Common myeloid progenitor, CD34-positive (primary cell): ENCODE results near the gene MTFR2.

Experiments used
- CTCF ChIA-PET: fragments of 350-600 bp; sonication (Branson Sonifier 250); formaldehyde crosslinking; loops from one replicate; lab custom pipeline; 2021; ENCODE audit warnings: antibody characterized with exemption; lab: Charles Lee
- POLR2A ChIA-PET: fragments of 350-600 bp; sonication (Branson Sonifier 250); formaldehyde crosslinking; loops from one replicate; lab custom pipeline; 2021; ENCODE audit warnings: antibody characterized with exemption; lab: Charles Lee
- DNase-seq, 3 donors: peaks; one replicate each; pipeline versions ENCODE4 v3.0.0 to v3.0.0-alpha.2; 2013
- H3K27ac ChIP-seq, 2 experiments: 1 replicate in 1 of 2; 2 replicates in 1 of 2; pipeline ENCODE4 v1.7.0; 2013; ENCODE audit warnings: inconsistent platforms in 2 of 2, low read length in 2 of 2, mild to moderate bottlenecking in 2 of 2, low read depth in 1 of 2, moderate library complexity in 1 of 2; ENCODE audit not compliant: severe bottlenecking in 2 of 2, insufficient read depth in 1 of 2, poor library complexity in 1 of 2
- H3K27me3 ChIP-seq, 5 experiments: replicated peaks in 2 of 5; 1 replicate in 3 of 5; 2 replicates in 2 of 5; pipeline versions ENCODE4 v1.6.1 to v1.7.0; 2013; ENCODE audit warnings: low read length in 4 of 5, mild to moderate bottlenecking in 2 of 5, moderate library complexity in 2 of 5, inconsistent platforms in 1 of 5; ENCODE audit not compliant: insufficient read depth in 5 of 5, control insufficient read depth in 4 of 5
- H3K36me3 ChIP-seq, 4 experiments: 1 replicate in 2 of 4; 2 replicates in 2 of 4; pipeline versions ENCODE4 v1.6.1 to v1.7.0; 2013; ENCODE audit warnings: low read length in 3 of 4, control low read depth in 1 of 4, mild to moderate bottlenecking in 1 of 4; ENCODE audit not compliant: control insufficient read depth in 4 of 4, insufficient read depth in 4 of 4
- H3K4me1 ChIP-seq, 4 experiments: 1 replicate in 3 of 4; 2 replicates in 1 of 4; pipeline versions ENCODE4 v1.6.1 to v1.7.1; 2013; ENCODE audit warnings: low read length in 3 of 4, mild to moderate bottlenecking in 3 of 4, control low read depth in 1 of 4, inconsistent platforms in 1 of 4, moderate library complexity in 1 of 4; ENCODE audit not compliant: control insufficient read depth in 4 of 4, insufficient read depth in 4 of 4; ENCODE audit errors: control extremely low read depth in 1 of 4
- H3K4me3 ChIP-seq, 7 experiments: 1 replicate in 4 of 7; 2 replicates in 3 of 7; pipeline versions ENCODE4 v1.5.1 to v1.7.0; 2013; ENCODE audit warnings: mild to moderate bottlenecking in 7 of 7, low read length in 6 of 7, moderate library complexity in 6 of 7, inconsistent platforms in 2 of 7, low read depth in 2 of 7, control low read depth in 1 of 7; ENCODE audit not compliant: insufficient read depth in 4 of 7, control insufficient read depth in 1 of 7; ENCODE audit errors: extremely low read depth in 1 of 7
- H3K9me3 ChIP-seq, 5 experiments: 1 replicate in 4 of 5; 2 replicates in 1 of 5; pipeline versions ENCODE4 v1.6.1 to v1.7.1; 2013; ENCODE audit warnings: low read length in 4 of 5, mild to moderate bottlenecking in 2 of 5, inconsistent platforms in 1 of 5, low read depth in 1 of 5, moderate library complexity in 1 of 5; ENCODE audit not compliant: control insufficient read depth in 4 of 5, insufficient read depth in 2 of 5; ENCODE audit errors: control extremely low read depth in 1 of 5
- WGBS: methylation state at CpG from one replicate; pipeline ENCODE4 v1.1.5; 2013; ENCODE audit not compliant: insufficient coverage; 5-methylcytosine and 5-hydroxymethylcytosine counted together

The MTFR2 gene

GRCh38 chr6:136249336-136249735, 775 bp downstream of the MTFR2 start:
- Histone ChIP-seq H3K27me3 (no peaks in the 10 kb centered on the region), H3K27ac (peak overlapping the region in 1 of 2 experiments; percentile 79), H3K4me1 (peaks cover 8 to 19% (median 13%) of the 10 kb centered on the region in 4 experiments), H3K36me3 (peaks cover under 1 to 4% (median 2%) of the 10 kb centered on the region in 4 experiments), H3K4me3 (peak overlapping the region; percentile 65 to 99 (median 83)), H3K9me3 (no peaks in the 10 kb centered on the region)
- whole genome bisulfite sequencing = 81% methylated on average over 3 of the region's 6 CpGs
- ChIA-PET POLR2A (no interaction called here), CTCF (interaction anchor here (0.5 kb wide), 1 partner anchor 799 kb away, joined by 3 read pairs; no protein-coding TSS in a partner anchor)
- no peak for DNase-seq

- CTCF ChIA-PET = interaction anchor here (1.5 kb wide), 1 partner anchor 18 kb away, joined by 6 read pairs; no protein-coding TSS in a partner anchor
- H3K4me1 ChIP-seq = peaks cover 0 to 3% (median 1%) of the 10 kb centered on the region in 4 experiments
- no peak for DNase-seq
- H3K36me3 ChIP-seq = peaks cover 0 to 27% (median 6%) of the 10 kb centered on the region in 4 experiments
- H3K9me3 ChIP-seq = no peaks in the 10 kb centered on the region
- H3K27me3 ChIP-seq = no peaks in the 10 kb centered on the region
- H3K27ac ChIP-seq = no peak overlapping the region
- WGBS = 100% methylated on average over 1 of the region's 5 CpGs
- no peak overlapping the region for H3K4me3 ChIP-seq
- POLR2A ChIA-PET = no interaction called here
Observed at GRCh38 chr6:136244061-136244616, 6.0 kb downstream of the MTFR2 start.

GRCh38 chr6:136236466-136237293, 13.4 kb downstream of the MTFR2 start:
- Histone ChIP-seq H3K4me1 (peaks cover 11 to 18% (median 15%) of the 10 kb centered on the region in 4 experiments), H3K27me3 (no peaks in the 10 kb centered on the region), H3K27ac (no peak overlapping the region), H3K4me3 (peak overlapping the region in 2 of 7 experiments; percentile 24 to 30), H3K9me3 (no peaks in the 10 kb centered on the region), H3K36me3 (peaks cover 0 to 38% (median 2%) of the 10 kb centered on the region in 4 experiments)
- ChIA-PET CTCF (interaction anchor here (0.8 to 1.8 kb wide), 4 partner anchors 10 to 81 kb away, joined by 3 to 8 read pairs (median 4); no protein-coding TSS in a partner anchor), POLR2A (no interaction called here)
- peak in 2 of 3 donors; percentile 48 to 57 for DNase-seq
- WGBS = 46% methylated on average over 5 of the region's 9 CpGs

GRCh38 chr6:136235233-136235564, 14.9 kb downstream of the MTFR2 start:
- no peaks in the 10 kb centered on the region for H3K27me3 ChIP-seq
- no peak overlapping the region for H3K4me3 ChIP-seq
- ChIA-PET POLR2A (no interaction called here), CTCF (interaction anchor here (1.6 kb wide), 1 partner anchor 101 kb away, joined by 4 read pairs; no protein-coding TSS in a partner anchor)
- no peak overlapping the region for H3K27ac ChIP-seq
- no peak for DNase-seq
- no peaks in the 10 kb centered on the region for H3K9me3 ChIP-seq
- 88% methylated on average over 4 of the region's 4 CpGs for WGBS
- H3K36me3 ChIP-seq = peaks cover 0 to 43% (median 4%) of the 10 kb centered on the region in 4 experiments
- H3K4me1 ChIP-seq = peaks cover 11 to 18% (median 15%) of the 10 kb centered on the region in 4 experiments

- WGBS = no CpG with 5 or more reads among the region's 1 CpG
- DNase-seq = no peak
- H3K36me3 ChIP-seq = peaks cover 0 to 26% (median 4%) of the 10 kb centered on the region in 4 experiments
- H3K27me3 ChIP-seq = no peaks in the 10 kb centered on the region
- H3K4me3 ChIP-seq = no peak overlapping the region
- ChIA-PET POLR2A (no interaction called here), CTCF (no interaction called here)
- H3K4me1 ChIP-seq = peaks cover 13 to 22% (median 18%) of the 10 kb centered on the region in 4 experiments
- H3K9me3 ChIP-seq = no peaks in the 10 kb centered on the region
- H3K27ac ChIP-seq = no peak overlapping the region
Observed at GRCh38 chr6:136232701-136233100, 17.4 kb downstream of the MTFR2 start.

GRCh38 chr6:136230219-136230853, 19.8 kb downstream of the MTFR2 start:
- Histone ChIP-seq H3K9me3 (no peaks in the 10 kb centered on the region), H3K4me1 (peaks cover 2 to 16% (median 11%) of the 10 kb centered on the region in 4 experiments), H3K36me3 (peaks cover 0 to 18% (median 4%) of the 10 kb centered on the region in 4 experiments), H3K27me3 (no peaks in the 10 kb centered on the region), H3K27ac (no peak overlapping the region), H3K4me3 (no peak overlapping the region)
- ChIA-PET CTCF (interaction anchor here (1.3 to 1.6 kb wide), 3 partner anchors 198 to 779 kb away, joined by 3 to 5 read pairs (median 5); no protein-coding TSS in a partner anchor), POLR2A (no interaction called here)
- no peak for DNase-seq
- 100% methylated on average over 1 of the region's 2 CpGs for WGBS
